Neural cell (in vitro differentiated cells): ENCODE measurements around the gene DIAPH1.

Source experiments
- CTCF ChIP-seq: fragments of 450-650 bp; IDR thresholded peaks from 2 replicates; pipeline ENCODE4 v1.5.1; 2014; ENCODE audit warnings: antibody characterized with exemption, mild to moderate bottlenecking, moderate library complexity; ENCODE audit not compliant: poor library complexity, severe bottlenecking
- POLR2AphosphoS5 ChIP-seq: IDR thresholded peaks from 2 replicates; pipeline ENCODE4 v1.6.1; 2012
- REST ChIP-seq: IDR thresholded peaks from 2 replicates; pipeline ENCODE4 v1.6.1; 2012; ENCODE audit warnings: borderline replicate concordance

GRCh38 chr5:141574122-141574510, 44.7 kb downstream of the DIAPH1 start:
- TF ChIP-seq CTCF (no peak), REST (no peak), POLR2AphosphoS5 (no peak)
